Endothelial cell of umbilical vein (primary cell): ENCODE results near the gene SLC12A3. TPM values are rescaled to one million over a fixed set of nuclear protein-coding genes. Genes with fewer than 3 reads are reported as not detected.

Experiments used
- BruUV-seq: library from RNA; stranded (reverse); fragments of 400-500 nt; replicated peaks from 2 replicates; lab custom pipeline; 2021; lab: Mats Ljungman, UMichigan
- CTCF ChIA-PET: fragments of 300-600, 350-600 bp; sonication (Branson Sonifier 250); formaldehyde crosslinking; loops from one replicate; lab custom pipeline; 2021; ENCODE audit warnings: antibody characterized with exemption, inconsistent platforms; lab: Charles Lee
- POLR2A ChIA-PET: fragments of 300-600, 350-600 bp; sonication (Branson Sonifier 250); formaldehyde crosslinking; loops from one replicate; lab custom pipeline; 2021; ENCODE audit warnings: antibody characterized with exemption, inconsistent platforms; lab: Charles Lee
- DNase-seq: peaks from one replicate; pipeline ENCODE4 v3.0.0-alpha.2; 2011; ENCODE audit warnings: low read depth, low spot score
- FAIRE-seq: peaks from 2 replicates; lab custom pipeline; 2011; peaks lifted over from hg19 to GRCh38; lab: Jason Lieb, UNC
- H2AFZ ChIP-seq: 2 replicates; pipeline ENCODE4 v1.6.0; 2012; ENCODE audit warnings: low read depth, low read length, control low read depth, inconsistent platforms
- H3K27ac ChIP-seq: 2 replicates; pipeline ENCODE4 v1.5.1; 2011; ENCODE audit warnings: low read depth, mild to moderate bottlenecking, control low read depth, low read length, moderate library complexity; ENCODE audit not compliant: insufficient read depth
- H3K27me3 ChIP-seq, 2 experiments: 2 replicates each; pipeline versions ENCODE4 v1.6.0 to v1.6.1; 2011; ENCODE audit warnings: low read length in 2 of 2, mixed read lengths in 1 of 2; ENCODE audit not compliant: control insufficient read depth in 2 of 2, insufficient read depth in 2 of 2
- H3K36me3 ChIP-seq, 2 experiments: 2 replicates in 1 of 2; 3 replicates in 1 of 2; pipeline ENCODE4 v1.5.1; 2011; ENCODE audit warnings: low read length in 2 of 2, mild to moderate bottlenecking in 1 of 2, moderate library complexity in 1 of 2; ENCODE audit not compliant: control insufficient read depth in 2 of 2, insufficient read depth in 2 of 2; ENCODE audit errors: extremely low read depth in 1 of 2
- H3K4me1 ChIP-seq: 3 replicates; pipeline ENCODE4 v1.5.1; 2011; ENCODE audit warnings: mild to moderate bottlenecking, low read length; ENCODE audit not compliant: control insufficient read depth, insufficient read depth; ENCODE audit errors: extremely low read depth
- H3K4me2 ChIP-seq: 2 replicates; pipeline ENCODE4 v1.6.1; 2011; ENCODE audit warnings: low read length, control low read depth, mixed read lengths; ENCODE audit not compliant: insufficient read depth
- H3K4me3 ChIP-seq, 3 experiments: fragments of 200-600 bp in 1 of 3; sonication (generic), shearing (Covaris generic) in 1 of 3; replicated peaks in 1 of 3; 2 replicates each; pipeline ENCODE4 v1.5.1; 2011 to 2016; ENCODE audit warnings: control low read depth in 3 of 3, low read length in 3 of 3, mild to moderate bottlenecking in 2 of 3, inconsistent platforms in 1 of 3, low read depth in 1 of 3, moderate library complexity in 1 of 3; ENCODE audit not compliant: insufficient read depth in 1 of 3
- H3K79me2 ChIP-seq: 2 replicates; pipeline ENCODE4 v1.6.0; 2012; ENCODE audit warnings: low read length, inconsistent platforms; ENCODE audit not compliant: control insufficient read depth, insufficient read depth
- H3K9ac ChIP-seq: replicated peaks from 2 replicates; pipeline ENCODE3; 2011; ENCODE audit warnings: low read length, control low read depth; ENCODE audit not compliant: insufficient read depth; ENCODE audit errors: extremely low read depth
- H3K9me1 ChIP-seq: replicated peaks from 3 replicates; pipeline ENCODE4 v1.6.0; 2011; ENCODE audit warnings: mild to moderate bottlenecking, low read length; ENCODE audit not compliant: control insufficient read depth, insufficient read depth; ENCODE audit errors: extremely low read depth
- H3K9me3 ChIP-seq: replicated peaks from 2 replicates; pipeline ENCODE4 v1.5.1; 2012; ENCODE audit warnings: low read length, inconsistent platforms; ENCODE audit not compliant: control insufficient read depth, insufficient read depth
- H4K20me1 ChIP-seq: replicated peaks from 2 replicates; pipeline ENCODE3; 2011; ENCODE audit warnings: mild to moderate bottlenecking, low read length; ENCODE audit not compliant: control insufficient read depth, insufficient read depth; ENCODE audit errors: extremely low read depth
- EZH2 ChIP-seq: IDR thresholded peaks from 2 replicates; pipeline ENCODE4 v1.6.1; 2012; ENCODE audit warnings: borderline replicate concordance, low read depth, mild to moderate bottlenecking, moderate library complexity, low read length, inconsistent platforms; ENCODE audit not compliant: severe bottlenecking
- FOS ChIP-seq: IDR thresholded peaks from 2 replicates; pipeline ENCODE4 v1.6.1; 2011; ENCODE audit warnings: mild to moderate bottlenecking, low read length, moderate library complexity, borderline replicate concordance; ENCODE audit not compliant: insufficient read depth
- GATA2 ChIP-seq: IDR thresholded peaks from 2 replicates; pipeline ENCODE4 v1.7.0; 2011; ENCODE audit warnings: low read depth, mild to moderate bottlenecking, moderate library complexity, mixed read lengths, low read length; ENCODE audit not compliant: insufficient read length, insufficient read depth
- JUN ChIP-seq: IDR thresholded peaks from 2 replicates; pipeline ENCODE4 v1.6.1; 2011; ENCODE audit warnings: borderline replicate concordance, low read depth; ENCODE audit not compliant: insufficient read length, insufficient read depth
- MYC ChIP-seq: IDR thresholded peaks from one replicate; pipeline ENCODE4 v1.6.1; 2011; ENCODE audit warnings: mild to moderate bottlenecking, low read depth, low read length
- POLR2A ChIP-seq: IDR thresholded peaks from 2 replicates; pipeline ENCODE4 v1.6.1; 2012; ENCODE audit warnings: low read depth, mild to moderate bottlenecking, control low read depth, low read length
- POLR2AphosphoS5 ChIP-seq: IDR thresholded peaks from 2 replicates; pipeline ENCODE4 v1.6.1; 2012; ENCODE audit warnings: low read depth, mild to moderate bottlenecking, control low read depth, low read length, moderate library complexity; ENCODE audit not compliant: insufficient read depth
- dilution Hi-C: fragments of 300-500 bp; cut with MboI; formaldehyde crosslinking; loops from one replicate; pipeline ENCODE4 v1.15.0; 2019; ENCODE audit warnings: low sequenced_read_pairs; ENCODE audit not compliant: extremely low pct_ligation_motif_present
- intact Hi-C: fragments of 100-400 bp; cut with micrococcal nuclease; formaldehyde crosslinking; loops from one replicate; pipeline ENCODE4 v1.10.0; 2022
- polyA plus RNA-seq, 4 experiments: library from polyadenylated mRNA; depleted of rRNA in 3 of 4; stranded (reverse) in 3 of 4; unstranded in 1 of 4; fragments of >200 nt; gene quantifications; 2 replicates each; pipeline versions ENCODE4 v1.2.1 to v1.2.3, GENCODE V29; 2011 to 2012; ENCODE audit warnings: missing spikeins in 1 of 4
- total RNA-seq: library from RNA; stranded (reverse); gene quantifications from 2 replicates; pipeline ENCODE4 v1.2.3, GENCODE V29; 2021
- TF ChIP-seq, protein P1 (sequence below), 2 donors: IDR thresholded peaks; 1 replicate in 1 of 2; 2 replicates in 1 of 2; pipeline ENCODE4 v1.5.1; 2011; ENCODE audit warnings: low read length in 2 of 2, mild to moderate bottlenecking in 2 of 2, moderate library complexity in 2 of 2, control low read depth in 1 of 2, inconsistent platforms in 1 of 2, low read depth in 1 of 2; ENCODE audit not compliant: insufficient read depth in 1 of 2; ENCODE audit errors: extremely low read depth in 1 of 2
- TF ChIP-seq, protein P2 (sequence below): IDR thresholded peaks from 2 replicates; pipeline ENCODE4 v1.6.1; 2011; ENCODE audit not compliant: insufficient read depth, insufficient read length

Gene SLC12A3
- total and polyA plus RNA-seq, 2 donors (not counting 3 experiments of a cell fraction or from before 2014, with no cell fraction given), result not detected

DNA sequence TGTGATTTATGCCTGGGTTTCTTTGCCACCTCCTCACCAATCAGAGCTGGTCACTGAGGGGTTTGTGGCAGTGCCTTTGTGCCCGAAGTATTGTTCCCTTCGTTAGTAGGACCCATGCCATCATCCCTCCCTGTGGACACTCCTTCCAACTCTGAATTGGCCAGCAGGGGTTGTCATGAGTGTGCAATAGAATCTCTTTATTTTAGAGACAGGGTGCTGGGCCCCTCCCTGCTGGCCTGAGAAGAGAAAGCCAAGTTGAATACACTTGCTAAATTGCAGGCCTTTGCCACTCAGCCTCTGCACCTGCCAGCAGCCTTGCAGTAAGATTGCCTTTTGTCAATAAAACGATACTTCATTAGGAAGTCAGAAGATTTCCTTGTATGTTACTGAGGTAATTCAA lies 40.7 kb upstream of the SLC12A3 start:
- no TSS peak for BruUV-seq
- intact Hi-C loops, result no loop called here
- POLR2A ChIA-PET, result no interaction called here
- DNase-seq (no peak), FAIRE-seq (no peak)
- dilution Hi-C loops, result no loop called here
- no peak overlapping the region for H3K27ac ChIP-seq
- H3K4me3 ChIP-seq, result no peak overlapping the region
- no peaks in the 10 kb centered on the region for H3K9me3 ChIP-seq
- no peaks in the 10 kb centered on the region for H3K4me1 ChIP-seq
- CTCF ChIA-PET, result interaction anchor here (1.1 to 2.3 kb wide), 3 partner anchors 10 to 30 kb away, joined by 4 to 15 read pairs (median 5); no protein-coding TSS in a partner anchor
- no peak overlapping the region for H3K9ac ChIP-seq
- no peaks in the 10 kb centered on the region for H3K9me1 ChIP-seq
- no peak overlapping the region for H3K4me2 ChIP-seq
- no peaks in the 10 kb centered on the region for H4K20me1 ChIP-seq
- H3K27me3 ChIP-seq, result no peaks in the 10 kb centered on the region
- no peaks in the 10 kb centered on the region for H3K79me2 ChIP-seq
- H2AFZ ChIP-seq, result no peak overlapping the region
- peaks cover 2 to 4% of the 10 kb centered on the region in 2 experiments for H3K36me3 ChIP-seq
- TF ChIP-seq, protein P1, sequence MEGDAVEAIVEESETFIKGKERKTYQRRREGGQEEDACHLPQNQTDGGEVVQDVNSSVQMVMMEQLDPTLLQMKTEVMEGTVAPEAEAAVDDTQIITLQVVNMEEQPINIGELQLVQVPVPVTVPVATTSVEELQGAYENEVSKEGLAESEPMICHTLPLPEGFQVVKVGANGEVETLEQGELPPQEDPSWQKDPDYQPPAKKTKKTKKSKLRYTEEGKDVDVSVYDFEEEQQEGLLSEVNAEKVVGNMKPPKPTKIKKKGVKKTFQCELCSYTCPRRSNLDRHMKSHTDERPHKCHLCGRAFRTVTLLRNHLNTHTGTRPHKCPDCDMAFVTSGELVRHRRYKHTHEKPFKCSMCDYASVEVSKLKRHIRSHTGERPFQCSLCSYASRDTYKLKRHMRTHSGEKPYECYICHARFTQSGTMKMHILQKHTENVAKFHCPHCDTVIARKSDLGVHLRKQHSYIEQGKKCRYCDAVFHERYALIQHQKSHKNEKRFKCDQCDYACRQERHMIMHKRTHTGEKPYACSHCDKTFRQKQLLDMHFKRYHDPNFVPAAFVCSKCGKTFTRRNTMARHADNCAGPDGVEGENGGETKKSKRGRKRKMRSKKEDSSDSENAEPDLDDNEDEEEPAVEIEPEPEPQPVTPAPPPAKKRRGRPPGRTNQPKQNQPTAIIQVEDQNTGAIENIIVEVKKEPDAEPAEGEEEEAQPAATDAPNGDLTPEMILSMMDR (IDR thresholded peaks at IDR 0.05; ENCODE audit: extremely low read depth in 1 of 2, insufficient read depth in 1 of 2, low read depth in 1 of 2, low read length in 2 of 2), result peak in 1 of 2 donors; percentile 7
- no peak for TF ChIP-seq POLR2AphosphoS5

DNA sequence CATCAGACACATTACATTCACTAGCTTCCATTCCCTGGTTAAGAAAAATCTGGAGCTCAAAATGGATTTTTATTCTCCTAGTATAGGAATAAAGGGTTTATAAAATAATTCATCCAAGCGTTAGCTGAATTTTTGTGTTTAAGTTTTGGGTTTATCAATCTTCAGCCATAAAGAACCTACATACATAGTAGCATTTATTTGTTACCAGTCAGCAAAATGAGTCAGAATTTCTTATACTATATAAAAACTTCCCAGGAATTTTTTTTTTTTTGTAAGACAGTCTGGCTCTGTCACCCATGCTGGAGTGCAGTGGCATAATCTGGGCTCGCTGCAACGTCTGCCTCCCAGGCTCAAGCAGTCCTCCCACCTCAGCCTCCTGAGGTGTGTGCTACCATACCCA lies 40.2 kb upstream of the SLC12A3 start:
- Histone ChIP-seq H2AFZ (no peak overlapping the region), H3K79me2 (no peaks in the 10 kb centered on the region), H3K4me2 (no peak overlapping the region), H4K20me1 (no peaks in the 10 kb centered on the region), H3K9me3 (no peaks in the 10 kb centered on the region), H3K9ac (no peak overlapping the region), H3K9me1 (no peaks in the 10 kb centered on the region), H3K4me1 (no peaks in the 10 kb centered on the region), H3K4me3 (no peak overlapping the region), H3K27me3 (no peaks in the 10 kb centered on the region), H3K36me3 (peaks cover 2% of the 10 kb centered on the region in 2 experiments), H3K27ac (no peak overlapping the region)
- ChIA-PET CTCF (interaction anchor here (1.1 to 2.3 kb wide), 3 partner anchors 10 to 31 kb away, joined by 4 to 15 read pairs (median 5); no protein-coding TSS in a partner anchor), POLR2A (no interaction called here)
- no peak for FAIRE-seq
- BruUV-seq, result no TSS peak
- DNase-seq, result no peak
- TF ChIP-seq EZH2, result no peak
- no peak for TF ChIP-seq POLR2AphosphoS5
- TF ChIP-seq, protein P2, sequence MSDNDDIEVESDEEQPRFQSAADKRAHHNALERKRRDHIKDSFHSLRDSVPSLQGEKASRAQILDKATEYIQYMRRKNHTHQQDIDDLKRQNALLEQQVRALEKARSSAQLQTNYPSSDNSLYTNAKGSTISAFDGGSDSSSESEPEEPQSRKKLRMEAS, result no peak
- TF ChIP-seq GATA2, result no peak
- TF ChIP-seq JUN, result no peak
- TF ChIP-seq POLR2A, result no peak
- no peak for TF ChIP-seq MYC
- no peak for TF ChIP-seq FOS
- TF ChIP-seq, protein P1 (IDR thresholded peaks at IDR 0.05; ENCODE audit: extremely low read depth in 1 of 2, insufficient read depth in 1 of 2, low read depth in 1 of 2, low read length in 2 of 2), result no peak
- intact Hi-C loops (no loop called here), dilution Hi-C loops (no loop called here)
